Right atrium auricular region (tissue), 2 donors: Measurements from ENCODE around the gene ANKRD40. TPM values are rescaled to one million over a fixed set of nuclear protein-coding genes. Genes with fewer than 3 reads are reported as not detected.

Experiments
- DNase-seq: peaks from one replicate; pipeline ENCODE4 v3.0.0-alpha.2; 2019; ENCODE audit warnings: low spot score
- H3K27ac ChIP-seq, 2 donors: fragments of 200-600 bp; sonication (generic); 1 replicate in 1 of 2; 2 replicates in 1 of 2; pipeline ENCODE4 v1.5.1; 2016 to 2019
- H3K27me3 ChIP-seq, 2 donors: fragments of 200-600 bp; sonication (generic); one replicate each; pipeline versions ENCODE4 v1.5.1 to v1.6.0; 2017 to 2019
- H3K36me3 ChIP-seq: fragments of 200-600 bp; sonication (generic); one replicate; pipeline ENCODE4 v1.5.1; 2016
- H3K4me1 ChIP-seq, 2 donors: fragments of 200-600 bp; sonication (generic); one replicate each; pipeline versions ENCODE4 v1.5.1 to v1.6.0; 2017 to 2019
- H3K4me3 ChIP-seq, 2 donors: fragments of 200-600 bp; sonication (generic); 1 replicate in 1 of 2; 2 replicates in 1 of 2; pipeline ENCODE4 v1.5.1; 2017 to 2019; ENCODE audit warnings: mild to moderate bottlenecking in 1 of 2, moderate library complexity in 1 of 2
- H3K9me3 ChIP-seq, 2 donors: fragments of 200-600 bp; sonication (generic); one replicate each; pipeline ENCODE4 v1.5.1; 2019
- total RNA-seq, 2 donors: library from RNA; depleted of rRNA; stranded (reverse); fragments of >200 nt; gene quantifications; one replicate each; pipeline ENCODE4 v1.1.0, GENCODE V29; 2016
- TF ChIP-seq, protein P1 (sequence below), 2 donors: fragments of 200-600 bp; sonication (generic); IDR thresholded peaks; one replicate each; pipeline ENCODE4 v1.5.1; 2019; ENCODE audit warnings: antibody characterized with exemption in 2 of 2

Gene ANKRD40
- total RNA-seq, 2 donors from 2014 or later, result 30.5 to 33.8 TPM

DNA sequence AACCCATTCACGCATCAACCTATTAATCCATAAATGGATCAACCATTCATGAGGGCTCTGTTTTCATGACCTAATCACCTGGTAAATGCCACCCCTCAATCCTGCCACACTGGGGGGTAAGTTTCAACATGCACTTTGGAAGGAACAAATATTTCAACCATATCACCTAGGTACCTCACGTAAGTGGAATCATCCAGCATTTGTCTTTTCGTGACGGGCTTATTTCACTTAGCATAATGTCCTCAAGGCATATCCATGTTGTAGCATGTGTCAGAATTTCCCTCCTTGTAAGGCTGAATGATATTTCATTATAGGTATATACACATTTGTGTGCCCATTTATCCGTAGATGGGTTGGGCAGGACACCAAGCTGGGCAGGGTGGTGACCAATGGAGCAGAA, 35.6 kb downstream of the ANKRD40 start:
- no peak for DNase-seq

DNA sequence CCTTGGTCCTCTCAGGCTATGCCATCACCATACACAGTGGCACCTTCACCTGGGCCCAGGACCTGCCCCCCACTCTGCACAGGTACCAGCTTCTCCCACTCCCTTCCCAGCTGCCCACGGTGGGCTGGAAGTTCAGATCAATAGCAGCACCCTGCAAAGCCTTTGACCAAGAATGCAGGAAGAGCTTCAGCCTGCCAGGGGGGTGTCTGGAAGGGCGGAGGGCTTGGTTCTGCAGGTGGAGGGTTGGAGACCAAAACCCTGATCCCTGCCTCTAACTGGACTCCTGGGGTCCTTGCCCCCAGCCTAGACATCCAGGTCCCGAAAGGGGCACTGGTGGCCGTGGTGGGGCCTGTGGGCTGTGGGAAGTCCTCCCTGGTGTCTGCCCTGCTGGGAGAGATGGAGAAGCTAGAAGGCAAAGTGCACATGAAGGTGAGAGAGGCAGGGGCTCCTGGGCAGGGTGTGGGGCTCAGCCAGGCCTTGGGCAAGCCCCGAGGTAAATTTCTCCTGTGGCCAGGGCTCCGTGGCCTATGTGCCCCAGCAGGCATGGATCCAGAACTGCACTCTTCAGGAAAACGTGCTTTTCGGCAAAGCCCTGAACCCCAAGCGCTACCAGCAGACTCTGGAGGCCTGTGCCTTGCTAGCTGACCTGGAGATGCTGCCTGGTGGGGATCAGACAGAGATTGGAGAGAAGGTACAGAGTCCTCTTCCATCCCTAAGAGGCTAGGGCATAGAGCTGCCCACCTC, 38.7 kb downstream of the ANKRD40 start:
- DNase-seq, result no peak
- no peak overlapping the region for H3K27ac ChIP-seq
- H3K27me3 ChIP-seq, result no peaks in the 10 kb centered on the region
- no peaks in the 10 kb centered on the region for H3K9me3 ChIP-seq
- TF ChIP-seq, protein P1, sequence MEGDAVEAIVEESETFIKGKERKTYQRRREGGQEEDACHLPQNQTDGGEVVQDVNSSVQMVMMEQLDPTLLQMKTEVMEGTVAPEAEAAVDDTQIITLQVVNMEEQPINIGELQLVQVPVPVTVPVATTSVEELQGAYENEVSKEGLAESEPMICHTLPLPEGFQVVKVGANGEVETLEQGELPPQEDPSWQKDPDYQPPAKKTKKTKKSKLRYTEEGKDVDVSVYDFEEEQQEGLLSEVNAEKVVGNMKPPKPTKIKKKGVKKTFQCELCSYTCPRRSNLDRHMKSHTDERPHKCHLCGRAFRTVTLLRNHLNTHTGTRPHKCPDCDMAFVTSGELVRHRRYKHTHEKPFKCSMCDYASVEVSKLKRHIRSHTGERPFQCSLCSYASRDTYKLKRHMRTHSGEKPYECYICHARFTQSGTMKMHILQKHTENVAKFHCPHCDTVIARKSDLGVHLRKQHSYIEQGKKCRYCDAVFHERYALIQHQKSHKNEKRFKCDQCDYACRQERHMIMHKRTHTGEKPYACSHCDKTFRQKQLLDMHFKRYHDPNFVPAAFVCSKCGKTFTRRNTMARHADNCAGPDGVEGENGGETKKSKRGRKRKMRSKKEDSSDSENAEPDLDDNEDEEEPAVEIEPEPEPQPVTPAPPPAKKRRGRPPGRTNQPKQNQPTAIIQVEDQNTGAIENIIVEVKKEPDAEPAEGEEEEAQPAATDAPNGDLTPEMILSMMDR (IDR thresholded peaks at IDR 0.05), result no peak
- H3K36me3 ChIP-seq, result no peaks in the 10 kb centered on the region
- H3K4me1 ChIP-seq, result no peaks in the 10 kb centered on the region
- no peak overlapping the region for H3K4me3 ChIP-seq

More for the DNA sequence above, 35.6 kb downstream of the ANKRD40 start:
- H3K27me3 ChIP-seq, result no peaks in the 10 kb centered on the region
- TF ChIP-seq, protein P1 (IDR thresholded peaks at IDR 0.05), result no peak
- H3K4me1 ChIP-seq, result no peaks in the 10 kb centered on the region
- no peak overlapping the region for H3K27ac ChIP-seq
- H3K9me3 ChIP-seq, result no peaks in the 10 kb centered on the region
- no peak overlapping the region for H3K4me3 ChIP-seq
- no peaks in the 10 kb centered on the region for H3K36me3 ChIP-seq

DNA sequence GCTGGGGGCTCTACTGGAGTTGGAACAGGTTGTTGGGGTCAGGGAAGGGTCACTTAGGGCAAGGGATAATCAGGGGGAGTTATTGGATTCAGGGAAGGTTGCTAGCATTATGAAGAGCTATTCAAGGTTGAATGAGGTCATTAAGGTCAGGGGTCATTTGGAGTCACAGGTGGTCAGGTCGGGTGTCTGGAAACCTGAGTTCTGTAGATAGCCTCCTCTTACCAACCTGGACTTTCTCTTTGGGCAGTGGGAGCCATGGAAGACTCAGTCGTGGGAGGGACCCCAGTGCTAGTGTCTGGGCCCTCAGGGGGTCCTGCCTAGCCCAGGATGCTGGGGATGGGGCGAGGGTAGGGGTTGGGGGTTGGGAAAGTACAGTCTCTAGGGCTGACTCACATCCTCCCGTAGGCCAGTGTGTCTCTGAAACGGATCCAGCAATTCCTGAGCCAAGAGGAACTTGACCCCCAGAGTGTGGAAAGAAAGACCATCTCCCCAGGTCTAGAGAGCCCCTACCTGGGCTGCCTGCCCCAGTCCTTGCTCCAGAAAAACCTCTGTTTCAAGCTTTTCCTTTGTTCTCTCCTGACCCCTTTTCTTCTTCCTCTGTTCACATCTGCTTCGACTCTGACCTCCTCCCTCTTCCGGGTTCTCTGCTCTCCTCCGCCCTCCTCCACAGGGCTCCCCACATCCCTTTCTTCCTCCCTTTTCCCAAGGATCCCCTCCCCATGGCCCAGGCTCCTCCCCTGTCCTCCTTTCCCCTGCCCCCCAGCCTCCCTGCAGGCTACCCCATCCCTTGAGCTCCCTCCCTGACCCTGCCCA, 39.5 kb downstream of the ANKRD40 start:
- Histone ChIP-seq H3K4me1 (no peaks in the 10 kb centered on the region), H3K9me3 (no peaks in the 10 kb centered on the region), H3K27me3 (no peaks in the 10 kb centered on the region), H3K27ac (no peak overlapping the region), H3K36me3 (no peaks in the 10 kb centered on the region), H3K4me3 (no peak overlapping the region)
- no peak for DNase-seq
- TF ChIP-seq, protein P1 (IDR thresholded peaks at IDR 0.05), result no peak

DNA sequence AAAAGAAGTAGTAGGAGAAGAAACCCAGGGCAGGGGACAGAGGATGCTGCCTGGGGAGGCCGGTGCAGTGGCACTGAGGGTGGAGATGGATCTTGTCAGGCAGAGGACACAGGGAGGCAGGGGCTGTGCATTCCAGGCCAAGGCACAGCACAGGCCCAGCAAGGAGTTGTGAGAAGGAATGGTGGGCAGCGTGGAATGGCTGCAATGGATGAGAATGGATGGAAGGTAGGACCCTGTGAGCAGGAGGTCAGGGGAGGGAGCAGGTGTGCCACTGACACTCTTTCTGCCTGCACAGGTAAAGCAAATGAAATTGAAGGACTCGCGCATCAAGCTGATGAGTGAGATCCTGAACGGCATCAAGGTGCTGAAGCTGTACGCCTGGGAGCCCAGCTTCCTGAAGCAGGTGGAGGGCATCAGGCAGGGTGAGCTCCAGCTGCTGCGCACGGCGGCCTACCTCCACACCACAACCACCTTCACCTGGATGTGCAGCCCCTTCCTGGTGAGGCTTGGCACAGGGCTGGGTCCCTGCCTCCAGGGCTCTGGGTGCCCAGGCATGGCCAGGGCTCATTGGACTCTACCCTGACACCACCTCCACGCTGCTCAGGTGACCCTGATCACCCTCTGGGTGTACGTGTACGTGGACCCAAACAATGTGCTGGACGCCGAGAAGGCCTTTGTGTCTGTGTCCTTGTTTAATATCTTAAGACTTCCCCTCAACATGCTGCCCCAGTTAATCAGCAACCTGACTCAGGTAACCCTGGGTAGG, 40.3 kb downstream of the ANKRD40 start:
- TF ChIP-seq, protein P1 (IDR thresholded peaks at IDR 0.05), result no peak
- no peaks in the 10 kb centered on the region for H3K9me3 ChIP-seq
- no peak overlapping the region for H3K4me3 ChIP-seq
- no peak overlapping the region for H3K27ac ChIP-seq
- no peaks in the 10 kb centered on the region for H3K36me3 ChIP-seq
- DNase-seq, result no peak
- H3K27me3 ChIP-seq, result no peaks in the 10 kb centered on the region
- H3K4me1 ChIP-seq, result peaks cover 0 to under 1% of the 10 kb centered on the region in 2 donors

DNA sequence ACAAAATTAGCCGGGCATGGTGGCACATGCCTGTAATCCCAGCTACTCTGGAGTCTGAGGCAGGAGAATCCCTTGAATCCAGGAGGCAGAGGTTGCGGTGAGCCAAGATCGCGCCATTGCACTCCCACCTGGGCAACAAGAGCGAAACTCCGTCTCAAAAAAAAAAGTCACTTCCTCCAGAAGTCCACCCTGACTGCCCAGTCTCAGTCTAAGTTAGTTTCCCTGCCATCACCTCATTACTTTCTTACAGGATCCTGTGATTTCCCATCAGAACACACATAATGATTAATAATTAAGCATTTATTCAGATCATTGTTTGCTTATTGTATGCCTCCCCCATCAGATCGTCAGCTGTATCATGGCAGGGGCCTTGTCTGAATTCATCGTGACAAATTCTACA, 41.4 kb downstream of the ANKRD40 start:
- Histone ChIP-seq H3K36me3 (no peaks in the 10 kb centered on the region), H3K27me3 (no peaks in the 10 kb centered on the region), H3K9me3 (no peaks in the 10 kb centered on the region), H3K4me1 (peaks cover 0 to 12% of the 10 kb centered on the region in 2 donors), H3K27ac (no peak overlapping the region), H3K4me3 (no peak overlapping the region)
- no peak for DNase-seq
- TF ChIP-seq, protein P1 (IDR thresholded peaks at IDR 0.05), result no peak
